ENCODE measurements around the gene SIK2.

Gene SIK2

GRCh38 chr11:111582163-111582562 is 20.1 kb upstream of the SIK2 start:
- DNase-seq (ENCODE audit: low read depth in 2 of 2), result no peak

- DNase-seq (ENCODE audit: low read depth in 2 of 2), result no peak
Measured at GRCh38 chr11:111582881-111583280, 19.4 kb upstream of the SIK2 start.

GRCh38 chr11:111585371-111585770 is 16.9 kb upstream of the SIK2 start:
- DNase-seq (ENCODE audit: low read depth in 2 of 2), result no peak

GRCh38 chr11:111586388-111586831 is 15.8 kb upstream of the SIK2 start:
- DNase-seq (ENCODE audit: low read depth in 2 of 2), result peak in 1 of 2 donors; percentile 24

- DNase-seq (ENCODE audit: low read depth in 2 of 2), result no peak
Measured at GRCh38 chr11:111589114-111589513, 13.1 kb upstream of the SIK2 start.

- DNase-seq (ENCODE audit: low read depth in 2 of 2), result no peak
Measured at GRCh38 chr11:111589886-111590499, 12.3 kb upstream of the SIK2 start.

GRCh38 chr11:111591187-111591960 is 10.9 kb upstream of the SIK2 start:
- no peak for DNase-seq (ENCODE audit: low read depth in 2 of 2)

- DNase-seq (ENCODE audit: low read depth in 2 of 2), result no peak
Measured at GRCh38 chr11:111592491-111592890, 9.8 kb upstream of the SIK2 start.

- no peak for DNase-seq (ENCODE audit: low read depth in 2 of 2)
Measured at GRCh38 chr11:111596319-111596718, 5.9 kb upstream of the SIK2 start.

- DNase-seq (ENCODE audit: low read depth in 2 of 2), result no peak
Measured at GRCh38 chr11:111598148-111598547, 4.1 kb upstream of the SIK2 start.

- no peak for DNase-seq (ENCODE audit: low read depth in 2 of 2)
Measured at GRCh38 chr11:111598559-111598958, 3.7 kb upstream of the SIK2 start.

GRCh38 chr11:111601636-111601978 is 642 bp upstream of the SIK2 start:
- DNase-seq (ENCODE audit: low read depth in 2 of 2), result no peak

GRCh38 chr11:111602865-111603610 is 789 bp downstream of the SIK2 start:
- peak in 1 of 2 donors; percentile 3 for DNase-seq (ENCODE audit: low read depth in 2 of 2)

- no peak for DNase-seq (ENCODE audit: low read depth in 2 of 2)
Measured at GRCh38 chr11:111603611-111604130, 1.4 kb downstream of the SIK2 start.

GRCh38 chr11:111604392-111605009 is 2.3 kb downstream of the SIK2 start:
- DNase-seq (ENCODE audit: low read depth in 2 of 2), result no peak

- no peak for DNase-seq (ENCODE audit: low read depth in 2 of 2)
Measured at GRCh38 chr11:111605681-111606080, 3.4 kb downstream of the SIK2 start.

- DNase-seq (ENCODE audit: low read depth in 2 of 2), result no peak
Measured at GRCh38 chr11:111606986-111607385, 4.7 kb downstream of the SIK2 start.

- DNase-seq (ENCODE audit: low read depth in 2 of 2), result no peak
Measured at GRCh38 chr11:111607751-111608150, 5.5 kb downstream of the SIK2 start.

- DNase-seq (ENCODE audit: low read depth in 2 of 2), result no peak
Measured at GRCh38 chr11:111612224-111612623, 10.0 kb downstream of the SIK2 start.

GRCh38 chr11:111617286-111617685 is 15.0 kb downstream of the SIK2 start:
- DNase-seq (ENCODE audit: low read depth in 2 of 2), result no peak

- no peak for DNase-seq (ENCODE audit: low read depth in 2 of 2)
Measured at GRCh38 chr11:111620518-111620917, 18.3 kb downstream of the SIK2 start.

- no peak for DNase-seq (ENCODE audit: low read depth in 2 of 2)
Measured at GRCh38 chr11:111623527-111624030, 21.3 kb downstream of the SIK2 start.
